HG02981 (cell line): ENCODE measurements around the gene CNIH3.
A peak's percentile ranks its signal among the peaks of the same experiment; 100 is the strongest.

Source experiments
- ATAC-seq: cut with Tn5 transposase; IDR thresholded peaks from one replicate; pipeline ENCODE4 v1.9.1; 2021; ENCODE audit warnings: mild to moderate bottlenecking, moderate library complexity; ENCODE audit not compliant: unreplicated experiment

The CNIH3 gene

DNA sequence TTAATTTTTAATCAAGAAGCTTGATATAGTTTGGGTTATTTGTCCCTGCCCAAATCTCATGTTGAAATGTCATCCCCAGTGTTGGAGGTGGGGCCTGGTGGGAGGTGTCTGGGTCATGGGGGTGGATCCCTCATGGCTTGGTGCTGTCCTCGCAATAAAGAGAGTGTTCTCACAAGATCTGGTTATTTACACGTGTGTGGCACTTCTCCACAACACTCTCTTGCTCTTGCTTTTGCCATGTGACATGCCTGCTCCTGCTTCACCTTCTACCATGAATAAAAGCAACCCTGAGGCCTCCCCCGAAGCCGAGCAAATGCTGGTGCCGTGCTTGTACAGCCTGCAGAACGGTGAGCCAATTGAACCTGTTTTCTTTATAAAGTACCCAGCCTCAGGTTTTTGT, 2.6 kb upstream of the CNIH3 start:
- ATAC-seq: no peak

DNA sequence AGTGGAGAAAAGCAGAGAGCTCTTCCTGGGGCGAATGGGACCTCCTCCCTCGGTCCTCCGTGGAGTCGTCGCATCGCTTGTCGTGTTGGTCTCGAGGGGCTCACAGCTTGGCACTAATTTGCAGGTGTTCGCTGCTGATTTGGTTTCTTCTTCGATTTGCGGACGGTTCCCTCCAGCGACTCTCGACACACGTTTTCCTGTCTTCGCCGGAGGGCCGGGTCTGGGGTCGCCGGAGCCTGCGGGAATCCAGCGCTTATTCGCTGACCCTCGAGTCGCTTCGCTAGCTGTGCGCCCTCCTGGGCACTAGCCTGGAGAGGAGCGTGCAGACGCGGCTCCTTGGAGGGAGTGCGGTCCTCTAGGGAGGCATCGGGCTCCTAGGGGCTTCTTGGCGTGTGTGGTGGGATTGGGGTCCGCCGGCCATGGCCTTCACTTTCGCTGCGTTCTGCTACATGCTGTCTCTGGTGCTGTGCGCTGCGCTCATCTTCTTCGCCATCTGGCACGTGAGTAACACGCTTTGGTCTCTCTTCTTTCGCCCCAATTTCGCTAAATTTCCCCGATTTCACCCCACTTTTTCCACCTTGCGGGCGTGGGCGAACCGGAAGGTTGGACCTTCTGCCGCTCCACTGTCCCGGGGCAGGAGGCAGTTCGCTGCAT, 766 bp downstream of the CNIH3 start:
- ATAC-seq: no peak

DNA sequence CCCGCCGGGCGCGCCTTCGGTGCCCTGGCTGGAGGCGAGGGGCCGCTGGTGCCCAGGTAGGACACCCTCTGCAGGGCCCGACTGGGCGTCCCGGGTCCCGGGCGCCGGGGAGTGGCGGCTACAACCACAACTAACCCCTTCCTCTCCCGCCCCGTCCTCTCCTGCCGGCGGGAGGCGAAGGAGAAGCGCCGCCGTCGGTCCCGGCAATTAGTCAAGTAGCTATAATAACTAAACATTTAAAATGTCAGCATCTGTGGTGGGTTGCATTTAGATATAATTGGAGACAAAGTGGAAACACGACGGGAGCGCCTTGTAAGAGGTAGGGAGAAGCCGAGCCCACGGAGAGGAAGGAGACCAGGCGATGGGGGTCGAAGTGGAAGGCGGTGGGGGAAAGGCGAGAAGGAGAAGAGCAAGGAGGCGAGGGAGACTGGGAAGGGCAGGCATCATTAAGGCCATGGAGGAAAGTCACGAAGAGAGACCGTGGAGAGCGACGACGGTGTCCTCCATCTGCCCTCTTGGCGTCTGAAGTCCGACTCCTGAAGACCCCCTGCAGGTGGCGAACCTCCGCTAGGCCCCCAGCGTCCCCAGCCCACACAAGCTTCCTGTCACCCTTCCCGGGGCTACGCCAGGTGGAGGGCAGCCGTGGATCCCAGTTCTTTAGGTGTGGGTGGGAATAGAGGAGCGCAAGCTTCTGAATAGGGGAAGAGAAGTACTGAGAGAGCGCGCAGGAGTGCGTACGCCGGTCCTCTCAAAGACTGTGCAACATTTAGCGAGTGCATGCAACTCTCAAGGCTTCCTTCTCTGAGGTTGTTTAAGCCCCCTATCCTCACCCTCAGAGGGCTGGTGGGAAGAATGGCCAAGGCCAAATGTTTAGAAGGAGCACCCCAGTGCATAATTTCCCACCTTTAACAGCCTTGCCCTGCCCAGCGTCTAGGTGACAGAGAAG, 1.6 kb downstream of the CNIH3 start:
- ATAC-seq: no peak

DNA sequence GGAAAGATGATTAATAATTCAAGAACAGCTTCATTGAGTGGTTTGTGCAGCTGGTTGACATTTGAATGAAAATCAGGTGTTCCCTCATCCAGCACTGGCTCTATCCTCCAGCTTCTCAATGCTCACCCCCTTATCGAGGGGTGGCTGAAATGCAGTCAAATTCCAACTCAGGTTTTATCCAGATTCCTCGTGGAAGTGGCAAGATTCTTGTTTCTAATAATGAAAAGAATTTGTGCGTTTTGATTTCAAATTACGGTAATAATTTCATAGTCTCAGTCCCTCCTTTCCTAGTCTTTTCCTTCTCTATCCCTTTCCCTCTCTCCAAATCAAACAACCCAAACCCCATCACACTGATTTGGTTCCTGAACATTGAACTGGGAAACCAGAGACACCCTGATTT, 3.1 kb downstream of the CNIH3 start:
- no peak for ATAC-seq

DNA sequence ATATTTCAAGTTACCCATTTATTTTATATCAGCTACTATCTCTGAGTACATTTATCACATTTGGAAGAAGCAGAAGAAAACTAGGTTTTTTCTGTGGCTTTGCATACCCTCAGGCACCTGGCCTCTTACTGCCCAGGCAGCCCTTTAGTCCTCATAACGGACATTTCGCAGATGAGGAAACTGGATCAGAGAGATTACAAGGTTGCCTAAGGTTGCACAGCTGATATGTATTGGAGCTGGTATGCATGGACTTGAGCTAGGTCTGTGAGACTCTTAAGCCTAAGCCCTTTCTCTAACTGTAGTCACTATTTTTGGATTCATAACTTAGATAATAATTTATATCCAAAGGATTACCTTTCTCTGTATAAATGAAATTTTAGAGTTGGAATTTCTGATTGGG, 4.0 kb downstream of the CNIH3 start:
- no peak for ATAC-seq

DNA sequence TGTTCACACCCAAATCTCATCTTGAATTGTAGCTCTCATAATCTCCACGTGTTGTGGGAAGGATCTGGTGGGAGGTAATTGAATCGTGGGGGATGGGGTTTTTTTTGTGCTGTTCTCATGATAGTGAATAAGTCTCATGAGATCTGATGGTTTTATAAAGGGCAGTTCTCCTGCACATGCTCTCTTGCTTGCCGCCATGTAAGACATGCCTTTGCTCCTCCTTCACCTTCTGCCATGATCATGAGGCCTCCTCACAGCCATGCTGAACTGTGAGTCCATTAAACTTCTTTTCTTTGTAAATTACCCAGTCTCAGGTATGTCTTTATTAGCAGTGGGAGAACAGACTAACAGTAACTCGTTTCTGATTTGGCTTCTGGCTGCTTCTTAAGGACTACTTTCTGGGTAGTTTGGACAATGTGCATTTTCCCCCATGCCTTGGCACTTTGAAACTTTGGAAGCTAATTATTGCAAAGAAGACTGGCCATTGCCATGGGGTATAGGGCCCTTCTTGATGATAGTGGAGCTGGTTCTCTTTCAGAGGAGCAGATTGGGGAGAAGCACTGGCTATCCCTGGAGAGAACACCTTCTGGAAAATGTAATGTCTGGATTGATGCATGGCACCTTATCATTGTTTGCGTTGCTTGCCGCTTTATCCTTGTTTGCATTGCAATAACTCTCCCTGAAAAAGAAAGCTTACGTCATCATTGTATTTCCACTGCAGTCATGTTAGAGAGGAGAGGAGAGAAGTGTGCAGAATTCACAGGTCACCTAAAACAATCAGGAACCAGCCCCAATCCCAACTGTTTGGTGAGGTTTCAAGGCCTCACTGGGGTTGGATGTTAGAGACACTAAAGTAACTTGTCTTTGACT, 5.9 kb downstream of the CNIH3 start:
- no peak for ATAC-seq

DNA sequence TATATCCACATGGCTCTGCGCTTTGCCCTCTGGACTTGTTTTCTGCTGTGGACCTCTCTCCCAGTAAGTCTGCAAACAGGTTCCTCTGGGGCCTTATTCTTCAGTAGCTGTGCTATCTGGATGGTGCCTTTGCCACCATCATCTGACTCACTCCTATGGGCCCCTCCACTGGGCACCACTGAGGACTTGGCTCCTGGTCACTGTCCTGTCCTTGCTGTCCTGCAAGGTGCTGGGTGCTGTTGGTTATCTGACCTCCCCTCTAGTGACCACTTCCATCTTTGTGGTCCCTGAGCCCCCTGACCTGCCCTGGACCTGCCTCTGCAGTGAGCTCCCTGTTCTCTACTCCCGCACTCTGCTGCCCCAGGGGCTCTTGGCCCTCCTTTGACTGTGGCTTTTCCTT, 6.7 kb downstream of the CNIH3 start:
- no peak for ATAC-seq

DNA sequence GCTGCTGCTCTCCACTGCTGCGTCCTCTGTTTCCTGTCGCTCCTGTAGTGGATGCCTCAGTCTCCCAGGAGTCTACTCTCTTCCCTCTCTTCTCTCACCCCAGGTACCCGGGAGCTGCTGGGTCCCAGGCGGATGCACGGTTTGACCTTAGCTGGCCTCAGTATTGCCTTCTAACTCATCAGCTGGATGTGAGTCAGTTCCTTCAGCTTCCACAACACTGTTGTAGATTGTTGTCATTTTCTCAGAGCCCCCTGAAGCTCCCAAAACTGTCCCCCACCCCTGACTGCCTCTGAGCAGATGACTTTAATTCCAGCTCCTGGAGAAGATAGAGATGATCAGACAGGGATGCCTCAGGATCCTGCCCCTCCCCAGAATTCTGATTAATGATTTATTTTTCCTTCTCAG, 7.2 kb downstream of the CNIH3 start:
- ATAC-seq: no peak

GRCh38 chr1:224623743-224624333, 7.7 kb downstream of the CNIH3 start:
- ATAC-seq: peak; percentile 99

DNA sequence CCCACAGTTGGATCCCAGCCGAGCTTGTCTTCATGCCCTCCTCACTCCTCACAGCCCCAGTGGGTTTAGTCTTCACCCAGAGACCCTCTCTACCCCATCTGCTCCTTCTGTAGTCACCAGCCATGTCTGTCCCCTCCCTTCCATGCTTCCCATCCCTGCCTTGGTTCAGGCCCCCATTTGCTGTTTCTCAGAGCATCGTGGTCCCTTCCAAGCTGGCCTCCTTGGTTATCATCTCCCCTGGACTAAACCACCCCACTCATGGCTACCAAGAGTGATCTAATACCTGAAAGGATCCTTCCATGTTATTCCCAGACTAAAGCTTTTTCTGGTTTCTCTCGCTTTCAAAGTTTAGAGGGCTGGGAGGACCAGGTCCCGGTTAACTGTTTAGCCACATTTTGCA, 8.3 kb downstream of the CNIH3 start:
- ATAC-seq: no peak

GRCh38 chr1:224626042-224626441, 9.9 kb downstream of the CNIH3 start:
- ATAC-seq: no peak

GRCh38 chr1:224629965-224630364, 13.8 kb downstream of the CNIH3 start:
- no peak for ATAC-seq

- ATAC-seq: no peak
Observed at GRCh38 chr1:224631462-224632115, 15.5 kb downstream of the CNIH3 start.

DNA sequence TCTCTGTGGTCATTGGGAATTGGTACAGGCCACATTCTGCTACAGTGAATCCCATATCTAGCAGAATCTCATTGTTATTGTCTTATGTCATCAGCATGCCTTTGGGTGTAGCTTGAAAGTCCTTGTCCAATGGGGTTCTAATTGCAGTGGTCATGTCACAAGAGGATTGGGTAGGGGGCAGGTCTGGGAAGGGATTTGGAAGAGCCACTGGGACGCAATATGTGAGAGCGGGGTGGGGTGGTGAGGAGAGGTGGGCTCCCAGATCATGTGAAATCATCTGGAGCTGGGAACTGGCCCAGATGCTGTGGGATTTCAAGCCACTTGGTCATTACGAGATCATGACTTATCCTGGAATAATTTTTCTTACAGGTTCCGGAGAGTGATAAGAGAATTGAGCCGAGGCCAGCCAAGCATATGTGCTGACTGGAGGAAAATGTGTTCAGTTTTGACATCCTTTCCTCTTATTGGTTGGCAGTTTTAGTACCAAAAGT, 16.3 kb downstream of the CNIH3 start:
- no peak for ATAC-seq

DNA sequence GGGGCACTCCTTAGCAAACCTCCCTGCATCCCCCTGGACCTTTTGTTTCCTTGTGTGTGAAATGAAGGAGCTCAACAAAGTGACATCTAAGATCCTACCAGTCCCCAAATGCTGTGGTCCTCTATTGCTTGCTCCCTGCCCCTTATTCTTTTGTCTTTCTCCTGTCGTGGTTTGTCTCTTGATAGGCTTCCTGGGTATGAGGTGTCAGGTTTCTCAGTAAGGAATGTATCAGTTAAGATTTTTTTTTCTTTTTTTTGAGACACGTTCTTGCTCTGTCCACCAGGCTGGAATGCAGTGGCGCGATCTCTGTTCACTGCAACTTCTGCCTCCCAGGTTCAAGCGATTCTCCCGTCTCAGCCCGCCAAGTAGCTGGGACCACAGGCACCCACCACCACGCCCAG, 16.8 kb downstream of the CNIH3 start:
- ATAC-seq: no peak

GRCh38 chr1:224635356-224635755, 19.2 kb downstream of the CNIH3 start:
- ATAC-seq: no peak

GRCh38 chr1:224637515-224637914, 21.4 kb downstream of the CNIH3 start:
- ATAC-seq: no peak

- ATAC-seq: no peak
Observed at GRCh38 chr1:224637936-224638335, 21.8 kb downstream of the CNIH3 start.

GRCh38 chr1:224639426-224639975, 23.4 kb downstream of the CNIH3 start:
- ATAC-seq: no peak

DNA sequence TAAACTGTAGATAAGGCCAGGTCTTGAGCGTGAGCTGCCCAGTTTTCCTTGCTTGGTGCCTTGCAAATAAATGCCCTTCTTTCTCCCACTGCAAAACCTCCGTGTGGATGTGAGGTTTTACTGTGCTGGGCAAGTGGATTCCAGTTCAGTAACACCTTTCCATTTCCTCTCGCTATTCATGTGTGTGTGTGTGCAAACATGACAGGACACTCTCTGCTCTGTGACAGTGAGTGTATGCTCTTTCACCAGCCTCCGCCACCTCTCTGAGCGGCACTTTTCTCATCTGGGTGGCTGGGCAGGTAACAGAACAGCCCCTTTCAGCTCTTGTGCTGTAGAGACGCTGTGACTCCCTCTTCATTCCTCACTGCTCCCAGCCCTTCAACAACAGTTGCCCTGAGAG, 23.9 kb downstream of the CNIH3 start:
- ATAC-seq: no peak
